Left hindlimb (tissue), 1 donor: ENCODE data around the gene MID2.
A peak's percentile ranks its signal among the peaks of the same experiment; 100 is the strongest.
"Not testable (repeated sequence)": the region's sequence is repeated elsewhere in the genome, so short reads cannot be mapped to it uniquely, and the experiment has no call there.

Experiments
- DNase-seq: peaks from one replicate; pipeline ENCODE4 v3.0.0-alpha.2; 2018

Gene MID2, protein sequence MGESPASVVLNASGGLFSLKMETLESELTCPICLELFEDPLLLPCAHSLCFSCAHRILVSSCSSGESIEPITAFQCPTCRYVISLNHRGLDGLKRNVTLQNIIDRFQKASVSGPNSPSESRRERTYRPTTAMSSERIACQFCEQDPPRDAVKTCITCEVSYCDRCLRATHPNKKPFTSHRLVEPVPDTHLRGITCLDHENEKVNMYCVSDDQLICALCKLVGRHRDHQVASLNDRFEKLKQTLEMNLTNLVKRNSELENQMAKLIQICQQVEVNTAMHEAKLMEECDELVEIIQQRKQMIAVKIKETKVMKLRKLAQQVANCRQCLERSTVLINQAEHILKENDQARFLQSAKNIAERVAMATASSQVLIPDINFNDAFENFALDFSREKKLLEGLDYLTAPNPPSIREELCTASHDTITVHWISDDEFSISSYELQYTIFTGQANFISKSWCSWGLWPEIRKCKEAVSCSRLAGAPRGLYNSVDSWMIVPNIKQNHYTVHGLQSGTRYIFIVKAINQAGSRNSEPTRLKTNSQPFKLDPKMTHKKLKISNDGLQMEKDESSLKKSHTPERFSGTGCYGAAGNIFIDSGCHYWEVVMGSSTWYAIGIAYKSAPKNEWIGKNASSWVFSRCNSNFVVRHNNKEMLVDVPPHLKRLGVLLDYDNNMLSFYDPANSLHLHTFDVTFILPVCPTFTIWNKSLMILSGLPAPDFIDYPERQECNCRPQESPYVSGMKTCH

DNA sequence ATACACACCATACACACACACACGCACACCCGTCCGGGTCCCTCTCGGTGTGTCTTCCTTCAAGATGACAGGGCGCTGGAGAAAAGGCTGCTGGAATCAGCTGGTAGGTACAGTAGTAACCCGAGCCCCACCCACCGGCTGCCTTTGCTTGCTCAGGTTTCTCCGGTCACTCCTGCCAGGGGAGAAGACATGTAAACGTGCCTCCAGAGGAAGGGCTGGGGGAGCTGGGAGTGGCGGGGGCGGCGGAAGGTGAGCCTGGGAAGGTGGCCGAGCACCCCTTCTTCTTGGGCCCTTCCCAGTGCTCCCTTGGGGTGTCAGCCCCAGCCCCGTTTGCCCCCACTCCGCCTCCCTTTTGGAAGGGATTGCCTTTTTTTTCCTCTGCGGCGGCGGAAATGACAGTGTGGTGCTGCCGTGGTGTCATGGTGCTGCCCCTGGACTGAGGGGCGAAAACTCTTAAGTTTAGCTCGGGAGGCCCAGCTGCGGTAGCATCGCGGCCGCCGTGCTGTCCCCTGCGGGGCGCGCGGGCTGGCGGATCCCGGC is at the start of gene MID2:
MID2 (plus strand) TSS at position 169 of the 540 bp plus-strand sequence. CDS start 561 bp downstream, outside the sequence.
- DNase-seq: peak; percentile 56

DNA sequence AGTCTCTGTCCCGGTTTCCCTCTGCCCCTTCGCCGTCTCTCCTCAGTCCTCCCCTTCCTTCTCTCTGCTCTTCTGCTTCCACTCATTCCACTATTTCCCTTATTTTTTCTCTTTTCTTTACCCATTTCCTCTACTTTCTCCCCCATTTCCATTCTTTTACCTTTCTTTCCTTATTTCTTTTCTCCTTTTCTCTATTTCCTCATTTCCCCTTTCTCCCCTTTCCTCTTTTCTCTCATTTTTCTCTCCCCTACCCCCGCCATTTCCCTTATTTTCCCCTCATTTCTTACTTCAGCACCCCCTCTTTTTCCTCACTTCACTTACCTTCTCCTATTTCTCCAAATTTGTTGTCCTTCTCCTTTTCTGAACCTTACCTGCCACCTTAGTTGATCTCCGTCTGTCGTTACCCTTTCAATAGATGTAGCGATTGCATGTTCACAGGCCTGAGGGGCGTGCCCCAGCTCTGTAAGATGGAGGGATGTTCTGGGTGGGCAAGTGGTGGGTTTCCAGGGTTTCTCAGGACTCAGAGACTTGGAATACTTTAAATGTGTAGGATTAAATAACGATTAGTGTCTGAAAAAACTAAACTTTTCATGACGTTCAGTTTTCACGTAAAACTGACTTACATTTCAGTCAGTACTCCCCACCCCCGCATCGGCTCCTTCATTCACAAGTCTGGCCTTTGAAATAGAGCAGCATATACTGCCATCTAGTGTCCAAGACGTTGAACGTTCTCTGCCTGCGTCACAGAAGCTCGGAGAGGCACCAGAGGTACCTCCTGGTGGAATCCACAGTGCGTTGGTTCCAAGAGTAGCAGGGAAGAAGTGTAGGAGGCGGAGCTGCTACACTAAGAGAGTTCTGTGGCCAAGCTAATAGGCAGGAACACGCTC is 48.8 kb upstream of the MID2 start:
- peak; percentile 84 for DNase-seq

DNA sequence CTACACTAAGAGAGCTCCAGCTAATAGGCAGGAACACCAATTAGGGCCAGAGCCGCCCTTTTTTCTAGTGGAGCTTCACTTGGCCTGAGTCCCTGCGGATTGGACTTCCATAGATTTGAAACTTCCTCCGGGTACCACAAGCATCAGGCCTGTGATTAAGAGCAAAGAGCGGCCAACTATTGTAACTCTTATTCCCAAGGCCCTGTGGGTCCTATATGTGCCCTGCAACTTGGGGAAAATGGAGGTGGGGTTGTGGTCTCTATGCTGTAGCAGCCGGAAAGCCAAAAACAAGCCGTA is 48.2 kb upstream of the MID2 start, which contains the start of gene NCBP2L:
NCBP2L (plus strand) TSS at position 198 of the 297 bp plus-strand sequence. CDS start 16,488 bp downstream, outside the sequence.
- no peak for DNase-seq

DNA sequence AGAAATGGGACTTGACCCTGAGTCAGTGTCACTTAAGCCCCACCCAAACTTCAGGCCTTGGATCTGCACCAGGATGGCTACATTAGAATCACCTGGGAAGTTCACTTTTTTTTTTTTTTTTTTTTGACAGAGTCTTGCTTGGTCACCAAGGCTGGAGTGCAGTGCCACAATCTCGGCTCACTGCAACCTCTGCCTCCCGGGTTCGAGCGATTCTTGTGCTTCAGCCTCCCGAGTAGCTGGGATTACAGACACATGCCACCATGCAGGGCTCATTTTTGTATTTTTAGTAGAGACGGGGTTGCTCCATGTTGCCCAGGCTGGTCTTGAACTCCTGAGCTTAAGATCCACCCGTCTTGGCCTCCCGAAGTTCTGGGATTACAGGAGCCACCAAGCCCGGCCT is 45.1 kb upstream of the MID2 start:
- no peak for DNase-seq

DNA sequence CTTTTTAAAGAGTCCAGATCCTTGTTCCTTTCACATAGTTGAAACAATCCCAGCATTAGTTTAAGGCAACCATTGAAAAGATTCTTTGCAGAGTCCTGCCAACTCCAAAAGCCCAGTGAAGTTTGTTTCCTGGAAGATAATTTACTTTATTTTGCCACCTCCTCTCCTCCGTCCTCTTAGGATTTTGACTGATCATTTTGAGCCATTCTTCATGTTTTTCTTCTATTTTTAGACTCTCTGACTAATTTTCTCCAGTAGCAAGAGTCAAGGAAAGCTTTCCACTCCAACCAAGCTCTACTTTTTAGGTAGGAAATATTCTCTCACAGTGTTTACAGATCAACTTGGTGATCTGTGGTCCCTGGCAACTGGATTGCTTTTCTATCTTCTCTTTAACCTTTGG is 37.8 kb upstream of the MID2 start:
- DNase-seq: no peak

DNA sequence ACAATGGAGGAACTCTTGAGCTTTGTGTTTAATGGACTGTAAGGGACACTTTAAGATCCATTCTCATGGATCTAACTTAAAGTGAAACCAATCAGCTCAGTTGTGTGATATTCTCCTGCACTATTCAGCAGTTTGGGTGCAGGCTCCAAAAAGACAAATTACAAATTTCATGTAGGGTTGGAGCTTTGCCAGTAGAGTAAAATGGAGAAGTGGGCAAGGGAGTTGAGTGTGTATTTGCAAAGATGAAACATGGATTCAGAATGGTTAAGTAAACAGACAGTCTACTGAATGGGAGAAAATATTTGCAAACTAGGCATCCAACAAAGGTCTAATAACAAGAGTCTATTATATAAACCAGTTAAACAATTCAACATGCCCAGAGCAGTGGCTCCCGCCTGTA is 21.2 kb upstream of the MID2 start:
- no peak for DNase-seq

DNA sequence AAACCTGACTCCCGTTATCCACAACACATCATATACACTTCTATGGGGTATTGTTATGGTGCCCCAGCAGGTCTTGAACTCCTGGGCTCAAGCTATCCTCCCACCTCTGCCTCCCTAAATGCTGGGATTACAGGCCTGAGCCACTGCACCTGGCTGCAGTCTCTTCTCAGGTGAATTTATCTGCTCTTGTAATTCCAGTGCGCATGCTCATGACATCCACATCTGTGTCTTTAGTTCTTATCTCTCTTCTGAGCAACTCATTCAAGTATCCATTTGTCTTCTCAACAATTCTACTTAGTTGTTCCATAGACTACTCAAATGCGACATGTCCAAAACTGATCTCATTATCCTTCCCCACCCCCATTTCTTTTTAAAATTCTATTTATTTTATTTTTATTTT is 20.5 kb upstream of the MID2 start:
- DNase-seq: no peak

DNA sequence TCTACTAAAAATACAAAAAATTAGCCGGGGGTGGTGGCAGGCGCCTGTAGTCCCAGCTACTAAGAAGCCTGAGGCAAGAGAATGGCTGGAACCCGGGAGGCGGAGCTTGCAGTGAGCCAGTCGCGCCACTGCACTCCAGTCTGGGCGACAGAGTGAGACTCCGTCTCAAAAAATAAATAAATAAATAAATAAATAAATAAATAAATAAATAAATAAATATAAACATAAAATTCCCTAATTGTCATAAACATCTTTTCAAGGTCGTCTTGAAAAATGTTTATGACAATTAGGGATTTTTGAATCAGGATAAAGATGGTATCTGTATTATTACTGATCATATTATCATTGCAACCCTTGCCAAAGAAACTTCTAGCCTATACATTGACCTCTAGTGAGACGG is 15.6 kb upstream of the MID2 start:
- not testable (repeated sequence) for DNase-seq

DNA sequence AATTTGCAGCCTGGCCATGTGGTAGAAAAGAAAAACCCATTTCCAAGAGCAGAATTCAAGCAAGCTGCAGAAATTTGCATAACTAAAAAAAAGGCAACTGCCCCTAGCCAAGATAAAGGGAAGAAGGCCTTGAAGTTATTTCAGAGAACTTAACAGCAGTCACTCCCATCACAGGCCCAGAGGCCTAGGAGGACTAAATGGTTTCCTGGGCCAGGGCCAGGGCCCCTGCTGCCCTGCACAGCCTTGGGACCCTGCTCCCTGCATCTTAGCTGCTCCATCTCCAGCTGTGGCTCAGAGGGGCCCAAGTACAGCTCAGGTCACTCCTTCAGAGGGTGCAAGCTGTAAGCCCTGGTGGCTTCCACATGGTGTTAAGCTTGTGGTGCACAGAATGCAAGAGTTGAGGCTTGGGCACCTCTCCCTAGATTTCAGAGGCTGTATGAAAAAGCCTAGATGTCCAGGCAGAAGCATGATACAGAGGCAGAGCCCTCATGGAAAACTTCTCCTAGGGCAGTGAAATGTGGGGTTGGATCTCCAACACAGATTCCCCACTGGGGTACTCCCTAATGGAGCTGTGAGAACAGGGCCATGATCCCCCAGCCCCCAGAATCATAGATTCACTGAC is 6.7 kb upstream of the MID2 start:
- DNase-seq: no peak

DNA sequence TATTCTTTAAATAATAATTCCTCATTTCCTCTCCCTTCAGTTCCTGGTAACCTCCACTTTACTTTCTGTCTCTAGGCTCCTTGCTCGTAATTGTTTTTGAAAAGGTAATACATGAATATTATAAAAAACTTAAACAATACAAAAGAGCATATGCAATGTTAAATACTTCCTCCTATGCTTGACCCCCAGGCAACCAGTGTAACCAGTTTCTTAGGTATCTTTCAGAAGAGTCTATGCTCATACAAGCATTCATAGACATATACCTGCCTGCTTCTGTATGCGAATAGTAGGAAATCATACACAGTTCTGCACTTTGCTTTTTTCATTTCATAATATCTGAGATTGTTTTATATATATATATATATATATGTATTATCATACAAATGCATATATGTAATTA is 2.6 kb upstream of the MID2 start:
- DNase-seq: no peak

DNA sequence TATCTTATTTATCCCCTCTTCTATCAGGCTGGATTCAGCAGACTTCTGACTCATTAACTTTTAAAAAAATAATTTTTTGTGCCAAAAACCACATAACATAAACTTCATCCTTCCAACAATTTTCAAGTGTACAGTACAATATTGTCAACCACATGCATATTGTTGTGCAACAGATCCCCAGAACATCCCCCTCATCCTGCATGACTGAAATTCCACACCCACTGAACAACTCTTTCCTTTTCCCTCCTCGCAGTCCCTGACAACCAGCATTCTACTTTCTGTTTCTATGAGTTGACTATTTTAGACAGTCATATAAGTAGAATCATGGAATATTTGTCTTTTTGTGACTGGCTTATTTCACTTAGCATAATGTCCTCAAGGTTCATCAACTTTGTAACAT is 2.2 kb upstream of the MID2 start:
- DNase-seq: no peak

DNA sequence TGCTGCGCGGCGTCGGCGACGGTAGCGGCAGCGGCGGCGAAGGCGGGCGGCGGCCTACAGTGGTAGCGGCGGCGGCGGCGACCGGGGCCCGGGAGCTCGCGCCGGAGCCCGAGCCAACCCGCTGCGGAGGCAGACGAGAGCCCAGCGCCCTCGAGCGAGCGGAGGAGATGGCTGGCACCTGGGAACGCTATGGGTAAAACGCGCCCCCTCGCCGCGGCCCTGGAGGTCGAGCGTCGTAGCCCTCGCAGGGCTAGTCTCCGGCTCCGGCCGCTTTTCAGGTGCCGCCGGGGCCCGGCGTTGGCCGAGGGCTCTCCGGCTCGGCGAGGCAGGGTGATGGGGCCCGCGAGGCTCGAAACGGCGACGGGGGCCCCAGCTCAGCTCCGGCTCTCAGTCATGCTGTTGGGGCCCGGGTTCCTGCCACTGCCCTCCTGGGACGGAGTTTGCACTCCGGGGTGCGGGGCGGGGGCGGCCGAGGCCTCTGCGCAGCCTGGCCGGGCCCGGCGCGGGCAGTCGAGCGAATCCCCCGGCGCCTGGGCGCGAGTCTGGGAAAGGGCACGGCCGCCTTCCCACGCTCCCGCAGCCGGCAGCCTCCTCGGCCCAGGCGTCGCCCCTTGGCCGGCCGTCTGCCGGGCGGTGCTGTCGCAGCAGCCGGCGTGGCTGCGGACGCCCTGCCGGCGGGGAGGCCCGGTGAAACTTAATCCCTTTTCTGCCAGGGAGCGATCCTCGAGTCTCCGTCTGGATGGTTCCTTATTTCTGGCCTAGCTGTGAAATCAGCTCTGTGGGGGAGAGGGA is 768 bp downstream of the MID2 start:
- peak; percentile 39 for DNase-seq

DNA sequence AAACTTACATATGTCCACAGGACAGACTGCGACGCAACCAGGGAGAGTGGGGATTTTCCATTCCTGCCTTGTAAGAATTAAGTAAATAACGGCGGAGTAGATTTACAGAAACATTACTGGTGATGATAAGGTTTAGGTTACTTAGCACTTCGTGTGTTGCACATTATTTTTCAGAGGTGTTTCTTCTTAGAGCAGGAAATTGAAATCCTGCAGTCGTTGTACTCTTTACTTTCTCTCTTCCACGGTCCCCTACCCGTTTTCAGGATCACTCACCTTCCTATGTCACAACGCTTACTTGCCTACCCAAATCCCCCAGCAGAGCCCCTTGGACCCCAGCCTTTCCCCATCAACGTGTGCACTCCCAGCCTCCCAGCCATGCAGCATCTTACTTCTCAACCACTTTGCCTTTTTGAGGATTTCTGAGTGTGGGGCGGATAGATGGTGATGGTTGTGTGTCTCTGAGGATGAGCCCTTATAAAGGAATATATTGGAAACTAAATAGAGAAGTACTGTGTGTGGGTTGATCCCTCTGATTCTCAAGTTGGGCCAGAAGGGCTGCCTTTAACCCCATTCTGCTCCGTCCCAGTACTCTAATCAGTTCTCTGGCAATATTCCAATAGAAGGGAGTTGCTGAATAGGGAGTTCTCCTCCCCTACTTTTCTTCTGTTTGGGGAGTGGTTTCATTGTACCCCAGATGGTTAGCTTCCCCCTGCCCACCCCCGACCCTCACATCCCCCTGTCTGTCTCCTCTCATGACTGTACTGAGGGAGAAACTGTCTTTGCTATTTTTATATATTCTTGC is 1.6 kb downstream of the MID2 start:
- DNase-seq: peak; percentile 35

DNA sequence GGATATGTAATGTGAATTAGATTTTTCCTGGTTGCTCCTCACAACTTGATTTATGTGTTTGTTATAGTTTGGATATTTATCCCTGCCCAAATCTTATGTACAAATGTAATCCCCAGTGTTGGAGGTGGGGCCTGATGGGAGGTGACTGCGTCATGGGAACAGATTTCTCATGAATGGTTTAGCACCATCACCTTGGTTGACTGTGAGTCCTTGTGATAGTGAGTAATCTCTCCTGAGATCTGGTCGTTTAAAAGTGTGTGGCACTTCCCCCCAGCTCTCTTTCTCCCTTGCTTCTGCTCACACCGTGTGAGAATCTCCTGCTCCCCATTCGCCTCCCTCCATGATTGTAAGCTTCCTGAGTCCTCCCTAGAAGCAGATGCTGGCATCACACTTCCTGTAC is 2.2 kb downstream of the MID2 start:
- no peak for DNase-seq

DNA sequence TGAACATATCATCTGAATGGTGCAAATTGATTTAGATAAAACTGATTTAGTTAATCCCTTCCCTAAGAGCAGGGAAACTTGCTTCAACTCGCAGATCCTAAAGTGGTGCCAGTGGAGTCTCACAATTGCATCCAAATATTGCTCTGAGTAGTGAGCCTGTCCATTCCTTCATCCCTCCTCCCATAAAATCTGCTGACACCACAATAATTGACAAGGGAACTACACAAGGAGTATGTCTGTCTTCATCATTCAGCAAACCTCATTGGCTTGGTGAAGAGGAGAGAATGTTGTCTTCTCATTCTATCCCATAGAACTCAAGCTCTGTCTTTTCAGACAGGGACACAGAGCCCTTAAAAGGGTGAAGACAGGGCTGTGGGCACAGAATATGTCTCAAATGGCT is 4.2 kb downstream of the MID2 start:
- DNase-seq: no peak

DNA sequence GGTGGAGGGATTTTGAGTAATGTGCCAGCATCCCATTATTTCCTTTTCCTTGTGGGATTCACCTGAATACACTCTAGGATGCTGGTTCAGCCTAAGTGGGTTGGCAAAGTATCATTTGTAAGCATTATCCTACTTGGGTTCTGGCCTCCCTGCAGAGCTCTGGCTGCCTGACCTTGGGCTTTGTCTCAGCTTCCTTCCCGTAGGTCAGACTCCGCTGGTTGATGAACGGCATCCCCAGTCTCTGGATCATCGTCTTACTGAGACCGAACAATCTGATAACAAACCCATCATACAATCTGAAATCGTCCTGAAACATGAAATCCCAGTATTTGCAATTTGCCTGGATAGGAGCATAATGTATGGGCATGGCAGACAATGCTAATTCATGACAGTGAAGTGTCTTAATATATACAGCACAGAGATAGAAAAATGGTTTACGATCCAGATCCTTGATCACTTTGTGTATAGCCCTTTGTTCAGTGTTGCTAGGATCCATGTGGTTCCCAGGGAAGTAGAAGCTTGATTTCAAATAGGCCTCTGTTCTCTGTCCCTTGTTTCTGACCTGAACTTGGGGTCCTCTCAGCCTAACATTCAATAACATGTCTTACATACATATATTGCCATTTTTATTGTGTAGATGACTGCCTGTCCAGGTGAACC is 5.5 kb downstream of the MID2 start:
- DNase-seq: no peak

DNA sequence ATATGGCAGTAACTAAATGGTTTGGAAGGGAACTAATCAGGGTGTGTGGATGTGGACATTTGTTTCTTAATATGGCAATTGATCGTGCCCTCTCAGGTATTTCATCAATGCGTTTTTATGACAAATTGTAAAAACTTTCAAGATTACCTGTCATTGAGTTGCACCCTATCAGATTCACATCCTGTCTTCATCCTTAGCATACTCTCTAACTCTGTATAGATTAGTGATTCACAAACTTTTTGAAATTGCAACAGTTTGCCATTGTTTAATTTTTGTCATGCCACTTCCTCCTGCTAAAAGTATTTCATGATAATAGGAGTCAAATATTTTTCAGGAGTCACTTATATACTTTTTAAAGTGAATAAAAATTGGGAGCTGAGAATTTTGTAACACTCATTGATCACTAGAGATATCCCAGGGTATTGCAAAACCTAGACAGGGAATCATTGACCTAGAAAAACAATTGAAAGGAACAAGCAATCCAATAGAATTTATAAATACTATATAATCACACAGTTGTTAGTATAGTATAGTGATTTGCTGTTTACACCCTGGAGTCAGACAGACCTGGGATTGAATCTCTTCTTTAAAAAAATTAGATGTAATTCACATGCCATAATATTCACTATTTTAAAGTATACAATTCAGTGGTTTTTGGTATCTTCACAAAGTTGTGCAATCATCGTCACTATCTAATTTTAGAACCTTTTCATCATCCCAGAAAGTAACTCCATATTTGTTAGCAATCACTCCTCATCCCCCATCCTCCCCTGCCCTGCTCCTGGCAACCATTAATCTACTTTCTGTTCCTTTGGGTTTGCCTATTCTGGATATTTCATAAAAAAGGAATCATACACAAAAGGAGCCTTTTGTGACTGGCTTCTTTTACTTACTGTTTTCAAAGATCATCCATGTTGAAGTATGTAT is 8.9 kb downstream of the MID2 start:
- no peak for DNase-seq

DNA sequence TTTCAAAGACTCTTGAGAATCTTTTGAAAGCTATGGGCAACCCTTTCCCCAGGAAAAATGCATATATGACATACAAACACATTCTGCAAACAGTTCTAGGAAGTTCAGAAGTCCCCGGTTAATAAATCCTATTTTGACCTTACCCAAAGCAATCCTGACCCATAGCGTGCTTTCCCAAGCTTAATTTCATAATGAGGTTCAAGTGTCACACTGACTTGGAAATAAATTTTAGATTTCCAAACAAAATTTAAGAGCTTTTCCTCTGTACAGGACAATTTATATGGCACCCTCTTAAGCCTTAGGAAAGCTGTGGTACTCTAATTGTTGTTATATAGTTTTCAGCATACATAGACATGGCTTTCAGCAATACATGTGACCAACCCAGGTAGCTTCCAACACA is 11.3 kb downstream of the MID2 start:
- no peak for DNase-seq

DNA sequence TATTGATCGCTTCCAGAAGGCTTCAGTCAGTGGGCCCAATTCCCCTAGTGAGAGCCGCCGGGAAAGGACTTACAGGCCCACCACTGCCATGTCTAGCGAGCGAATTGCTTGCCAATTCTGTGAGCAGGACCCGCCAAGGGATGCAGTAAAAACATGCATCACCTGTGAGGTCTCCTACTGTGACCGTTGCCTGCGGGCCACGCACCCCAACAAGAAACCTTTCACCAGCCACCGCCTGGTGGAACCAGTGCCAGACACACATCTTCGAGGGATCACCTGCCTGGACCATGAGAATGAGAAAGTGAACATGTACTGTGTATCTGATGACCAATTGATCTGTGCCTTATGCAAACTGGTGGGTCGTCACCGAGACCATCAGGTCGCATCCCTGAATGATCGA is 15.3 kb downstream of the MID2 start:
- DNase-seq: no peak
